GM10248 (cell line): ENCODE results near the gene CPOX.

ENCODE experiments used
- CTCF ChIA-PET: fragments of 300-600 bp; sonication (Branson Sonifier 250); formaldehyde crosslinking; extraction: SDS; loops from one replicate; lab custom pipeline; 2021; ENCODE audit warnings: antibody characterized with exemption; lab: Yijun Ruan, JAX
- POLR2A ChIA-PET: fragments of 350-650 bp; sonication (Branson Sonifier 250); formaldehyde crosslinking; extraction: SDS; loops from one replicate; lab custom pipeline; 2020; ENCODE audit warnings: antibody characterized with exemption; lab: Yijun Ruan, JAX
- DNase-seq: peaks from one replicate; pipeline ENCODE4 v3.0.0; 2012; ENCODE audit errors: extremely low spot score
- TF ChIP-seq, protein P1 (sequence below): IDR thresholded peaks from 2 replicates; pipeline ENCODE4 v1.5.1; 2012; ENCODE audit warnings: mild to moderate bottlenecking, low read depth; ENCODE audit errors: extremely low read depth, missing control alignments, control extremely low read depth

Gene CPOX

DNA sequence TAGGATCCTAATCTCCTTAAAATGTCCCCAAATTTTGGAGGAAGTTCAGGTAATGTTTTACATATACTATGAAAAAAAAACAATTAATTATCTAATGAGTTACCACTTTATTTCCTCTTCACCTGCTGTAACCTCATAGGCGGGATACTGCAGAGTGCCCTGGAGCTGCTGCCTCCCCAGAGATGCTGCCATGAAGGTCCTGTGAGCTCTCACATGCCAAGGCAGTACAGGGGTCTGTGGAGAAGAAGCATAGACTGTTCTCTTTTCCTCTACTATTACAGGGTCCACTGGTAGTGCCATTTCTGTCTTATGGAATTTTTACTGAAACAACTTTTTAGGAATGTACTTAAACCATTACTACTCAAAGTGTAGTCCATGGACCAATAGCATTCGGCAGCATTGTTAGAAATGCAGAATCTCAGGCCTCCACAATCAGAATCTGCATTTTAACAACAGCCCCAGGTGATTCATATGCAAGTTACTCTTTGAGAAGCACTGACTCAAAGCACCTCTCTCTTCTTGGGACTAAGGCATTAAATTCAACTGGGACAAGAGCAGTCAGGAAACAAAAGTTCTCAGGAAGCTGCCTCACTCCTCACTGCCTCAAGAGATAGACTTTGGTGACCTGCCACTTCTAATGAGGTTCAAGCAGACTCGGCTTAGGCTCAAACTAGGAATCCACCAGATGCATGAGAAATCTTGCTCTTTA, 30.3 kb upstream of the CPOX start:
- TF ChIP-seq, protein P1, sequence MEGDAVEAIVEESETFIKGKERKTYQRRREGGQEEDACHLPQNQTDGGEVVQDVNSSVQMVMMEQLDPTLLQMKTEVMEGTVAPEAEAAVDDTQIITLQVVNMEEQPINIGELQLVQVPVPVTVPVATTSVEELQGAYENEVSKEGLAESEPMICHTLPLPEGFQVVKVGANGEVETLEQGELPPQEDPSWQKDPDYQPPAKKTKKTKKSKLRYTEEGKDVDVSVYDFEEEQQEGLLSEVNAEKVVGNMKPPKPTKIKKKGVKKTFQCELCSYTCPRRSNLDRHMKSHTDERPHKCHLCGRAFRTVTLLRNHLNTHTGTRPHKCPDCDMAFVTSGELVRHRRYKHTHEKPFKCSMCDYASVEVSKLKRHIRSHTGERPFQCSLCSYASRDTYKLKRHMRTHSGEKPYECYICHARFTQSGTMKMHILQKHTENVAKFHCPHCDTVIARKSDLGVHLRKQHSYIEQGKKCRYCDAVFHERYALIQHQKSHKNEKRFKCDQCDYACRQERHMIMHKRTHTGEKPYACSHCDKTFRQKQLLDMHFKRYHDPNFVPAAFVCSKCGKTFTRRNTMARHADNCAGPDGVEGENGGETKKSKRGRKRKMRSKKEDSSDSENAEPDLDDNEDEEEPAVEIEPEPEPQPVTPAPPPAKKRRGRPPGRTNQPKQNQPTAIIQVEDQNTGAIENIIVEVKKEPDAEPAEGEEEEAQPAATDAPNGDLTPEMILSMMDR: no peak
- DNase-seq: no peak
- CTCF ChIA-PET: interaction anchor here (1.3 to 2.7 kb wide), 3 partner anchors 9 to 22 kb away, joined by 4 to 8 read pairs (median 8); no protein-coding TSS in a partner anchor
- POLR2A ChIA-PET: no interaction called here

DNA sequence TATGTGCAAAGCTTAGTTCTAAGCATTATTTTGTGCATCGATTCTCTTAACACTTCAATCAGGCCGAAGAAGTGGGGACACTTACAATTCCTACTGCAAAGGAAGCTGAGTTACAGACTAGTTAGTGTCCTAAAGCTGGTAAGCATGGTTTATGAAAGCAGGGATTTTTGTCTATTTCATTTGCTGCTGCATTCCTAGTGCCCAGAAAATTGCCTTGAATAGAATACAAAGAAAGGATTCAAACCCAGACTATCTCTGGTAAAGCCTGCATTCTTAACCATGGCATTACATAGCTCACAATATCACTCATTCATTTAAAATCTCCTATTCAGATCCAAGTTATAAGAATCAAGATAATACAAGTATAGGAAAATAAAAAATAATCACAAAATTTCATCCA, 24.4 kb upstream of the CPOX start:
- ChIA-PET CTCF (interaction anchor here (0.6 to 6.1 kb wide), 5 partner anchors 9 to 194 kb away, joined by 3 to 49 read pairs (median 5); no protein-coding TSS in a partner anchor), POLR2A (no interaction called here)
- TF ChIP-seq, protein P1: no peak
- DNase-seq: no peak

DNA sequence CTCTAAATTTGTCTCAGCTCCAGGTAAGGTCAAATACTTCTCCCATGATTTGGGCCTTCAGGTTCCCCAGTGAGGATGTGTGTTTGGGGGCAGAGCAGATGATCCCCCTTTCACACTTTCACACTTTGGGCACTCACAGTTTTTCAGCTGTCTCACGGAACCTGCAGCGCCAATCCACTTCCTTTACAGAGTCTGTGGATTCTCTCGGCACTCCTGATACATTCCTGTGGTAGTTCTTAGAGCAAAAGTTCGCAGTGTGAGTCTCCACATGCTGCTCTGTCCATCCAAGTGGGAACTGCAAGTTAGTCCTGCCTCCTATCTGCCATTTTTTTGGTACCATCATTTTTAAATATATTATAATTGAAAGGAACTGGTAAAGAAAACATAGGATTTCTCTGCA, 20.2 kb upstream of the CPOX start:
- CTCF ChIA-PET: interaction anchor here (1.2 to 5.0 kb wide), 12 partner anchors 8 to 204 kb away, joined by 3 to 66 read pairs (median 7); no protein-coding TSS in a partner anchor
- DNase-seq: no peak
- TF ChIP-seq, protein P1: no peak
- POLR2A ChIA-PET: interaction anchor here (1.4 kb wide), 1 partner anchor 48 kb away, joined by 6 read pairs; no protein-coding TSS in a partner anchor

DNA sequence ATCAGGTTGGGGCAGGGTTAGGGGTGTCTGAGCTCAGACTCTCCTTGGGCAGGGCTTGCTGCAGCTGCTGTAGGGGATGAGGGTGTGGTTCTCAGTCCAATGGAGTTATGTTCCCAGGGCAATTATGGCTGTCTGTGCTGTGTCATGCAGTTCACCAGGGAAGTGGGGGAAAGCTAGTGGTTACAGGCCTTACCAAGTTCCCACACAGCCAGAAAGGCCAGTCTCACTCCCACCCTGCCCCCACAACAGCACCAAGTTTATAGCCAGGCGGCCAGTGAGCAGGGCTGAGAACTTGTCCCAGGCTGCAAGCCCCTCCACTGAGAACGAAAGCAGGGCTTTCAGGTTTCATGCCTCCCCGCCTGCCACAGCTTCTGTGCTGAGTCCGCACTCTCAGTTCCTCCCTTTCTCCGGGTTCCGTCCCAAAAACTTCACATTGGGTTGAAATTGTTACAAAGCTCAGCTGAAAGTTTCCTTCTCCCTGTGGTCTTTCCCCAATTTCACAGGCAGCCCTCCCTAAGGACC, 19.6 kb upstream of the CPOX start:
- DNase-seq: no peak
- TF ChIP-seq, protein P1: no peak
- ChIA-PET POLR2A (interaction anchor here (1.4 kb wide), 1 partner anchor 48 kb away, joined by 6 read pairs; no protein-coding TSS in a partner anchor), CTCF (interaction anchor here (0.9 to 5.0 kb wide), 21 partner anchors 9 to 806 kb away, joined by 3 to 66 read pairs (median 4); partner anchors contain the start of gene CLDND1)

DNA sequence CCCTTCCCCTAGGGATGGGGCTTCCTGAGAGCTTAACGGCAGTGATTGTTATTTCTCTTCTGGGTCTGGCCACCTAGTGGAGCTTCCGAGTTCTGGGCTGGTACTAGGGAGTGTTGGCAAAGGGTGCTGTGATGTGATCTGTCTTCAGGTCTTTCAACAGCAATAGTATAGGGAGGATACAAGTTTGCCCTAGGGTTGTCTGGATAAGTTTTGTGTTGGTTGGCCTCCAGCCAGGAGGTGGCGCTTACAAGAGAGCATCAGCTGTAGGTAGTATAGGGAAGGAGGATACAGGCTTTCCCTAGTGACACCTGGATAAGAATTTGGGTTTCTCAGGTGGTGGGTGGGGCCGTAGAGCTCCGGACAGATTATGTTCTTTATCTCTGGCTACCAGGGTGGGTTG, 19.2 kb upstream of the CPOX start:
- ChIA-PET CTCF (interaction anchor here (0.9 to 5.0 kb wide), 22 partner anchors 9 to 806 kb away, joined by 3 to 66 read pairs (median 4); partner anchors contain the start of gene CLDND1), POLR2A (interaction anchor here (1.4 kb wide), 1 partner anchor 47 kb away, joined by 6 read pairs; no protein-coding TSS in a partner anchor)
- no peak for DNase-seq
- TF ChIP-seq, protein P1: no peak

DNA sequence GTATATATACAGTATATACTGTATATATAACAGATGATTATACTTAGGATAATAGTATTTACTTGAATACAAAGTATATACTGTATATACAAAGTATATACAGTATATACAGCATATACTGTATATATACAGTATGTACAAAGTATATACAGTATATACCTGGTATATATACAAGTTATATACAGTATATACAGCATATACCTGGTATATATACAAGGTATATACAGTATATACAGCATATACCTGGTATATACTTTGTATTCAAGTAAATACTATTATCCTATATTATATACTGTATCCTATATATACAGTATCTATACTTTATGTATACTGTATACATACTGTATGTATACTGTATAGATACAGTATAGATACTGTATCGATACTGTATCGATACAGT, 14.6 kb upstream of the CPOX start:
- CTCF ChIA-PET: interaction anchor here (1.3 to 2.0 kb wide), 3 partner anchors 11 to 151 kb away, joined by 3 to 7 read pairs (median 3); no protein-coding TSS in a partner anchor
- POLR2A ChIA-PET: no interaction called here
- no peak for DNase-seq
- TF ChIP-seq, protein P1: no peak
